Measurements from ENCODE around the gene OSBPL2. TPM values are rescaled to one million over a fixed set of nuclear protein-coding genes. Genes with fewer than 3 reads are reported as not detected.

OSBPL2 gene
- total and polyA plus RNA-seq, 7 donors = 9.6 to 30.9 (median 22.8) TPM

GRCh38 chr20:62224113-62224855 is 14.0 kb upstream of the OSBPL2 start:
- WGBS, 3 donors = 55 to 61% (median 60%) methylated on average over 20 to 21 of the region's 21 CpGs
- peaks cover 9% of the 10 kb centered on the region for H3K4me1 ChIP-seq
- intact Hi-C loops (cut with DNase I) = no loop called here
- peaks cover 0 to 47% (median 13%) of the 10 kb centered on the region in 3 donors for H3K27me3 ChIP-seq (ENCODE audit: insufficient read depth in 3 of 3, low read length in 2 of 3)
- H3K9me3 ChIP-seq = no peaks in the 10 kb centered on the region
- TF ChIP-seq, protein P1, sequence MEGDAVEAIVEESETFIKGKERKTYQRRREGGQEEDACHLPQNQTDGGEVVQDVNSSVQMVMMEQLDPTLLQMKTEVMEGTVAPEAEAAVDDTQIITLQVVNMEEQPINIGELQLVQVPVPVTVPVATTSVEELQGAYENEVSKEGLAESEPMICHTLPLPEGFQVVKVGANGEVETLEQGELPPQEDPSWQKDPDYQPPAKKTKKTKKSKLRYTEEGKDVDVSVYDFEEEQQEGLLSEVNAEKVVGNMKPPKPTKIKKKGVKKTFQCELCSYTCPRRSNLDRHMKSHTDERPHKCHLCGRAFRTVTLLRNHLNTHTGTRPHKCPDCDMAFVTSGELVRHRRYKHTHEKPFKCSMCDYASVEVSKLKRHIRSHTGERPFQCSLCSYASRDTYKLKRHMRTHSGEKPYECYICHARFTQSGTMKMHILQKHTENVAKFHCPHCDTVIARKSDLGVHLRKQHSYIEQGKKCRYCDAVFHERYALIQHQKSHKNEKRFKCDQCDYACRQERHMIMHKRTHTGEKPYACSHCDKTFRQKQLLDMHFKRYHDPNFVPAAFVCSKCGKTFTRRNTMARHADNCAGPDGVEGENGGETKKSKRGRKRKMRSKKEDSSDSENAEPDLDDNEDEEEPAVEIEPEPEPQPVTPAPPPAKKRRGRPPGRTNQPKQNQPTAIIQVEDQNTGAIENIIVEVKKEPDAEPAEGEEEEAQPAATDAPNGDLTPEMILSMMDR (IDR thresholded peaks at IDR 0.05) = no peak
- H3K4me3 ChIP-seq = no peak overlapping the region
- no peak overlapping the region for H3K27ac ChIP-seq
- ATAC-seq (no peak), DNase-seq (no peak)
- H3K36me3 ChIP-seq (ENCODE audit: insufficient read depth in 1 of 2, low read depth in 1 of 2) = no peaks in the 10 kb centered on the region

DNA sequence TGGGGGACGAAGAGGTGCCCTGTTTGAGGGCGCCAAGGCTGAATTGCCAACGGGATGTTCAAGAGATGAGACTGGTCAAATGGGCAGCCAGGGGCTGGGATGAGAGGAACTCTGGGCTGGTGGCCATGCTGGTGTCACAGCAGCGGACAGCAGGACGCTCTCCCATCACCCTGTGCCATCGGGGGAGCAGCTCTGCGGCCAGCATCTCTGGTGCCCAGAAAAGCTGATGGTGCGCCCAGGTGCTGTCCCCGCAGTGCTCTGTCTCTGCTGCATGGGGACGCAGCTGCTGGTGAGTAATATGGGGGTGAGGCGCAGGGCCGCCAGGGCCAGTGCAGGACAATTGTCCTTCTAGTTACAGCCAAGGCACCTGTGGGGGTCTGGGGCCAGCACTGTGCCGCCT is 13.3 kb upstream of the OSBPL2 start:
- peaks cover 0 to 43% (median 13%) of the 10 kb centered on the region in 3 donors for H3K27me3 ChIP-seq (ENCODE audit: insufficient read depth in 3 of 3, low read length in 2 of 3)
- intact Hi-C loops (cut with DNase I) = no loop called here
- TF ChIP-seq, protein P1 (IDR thresholded peaks at IDR 0.05) = no peak

DNA sequence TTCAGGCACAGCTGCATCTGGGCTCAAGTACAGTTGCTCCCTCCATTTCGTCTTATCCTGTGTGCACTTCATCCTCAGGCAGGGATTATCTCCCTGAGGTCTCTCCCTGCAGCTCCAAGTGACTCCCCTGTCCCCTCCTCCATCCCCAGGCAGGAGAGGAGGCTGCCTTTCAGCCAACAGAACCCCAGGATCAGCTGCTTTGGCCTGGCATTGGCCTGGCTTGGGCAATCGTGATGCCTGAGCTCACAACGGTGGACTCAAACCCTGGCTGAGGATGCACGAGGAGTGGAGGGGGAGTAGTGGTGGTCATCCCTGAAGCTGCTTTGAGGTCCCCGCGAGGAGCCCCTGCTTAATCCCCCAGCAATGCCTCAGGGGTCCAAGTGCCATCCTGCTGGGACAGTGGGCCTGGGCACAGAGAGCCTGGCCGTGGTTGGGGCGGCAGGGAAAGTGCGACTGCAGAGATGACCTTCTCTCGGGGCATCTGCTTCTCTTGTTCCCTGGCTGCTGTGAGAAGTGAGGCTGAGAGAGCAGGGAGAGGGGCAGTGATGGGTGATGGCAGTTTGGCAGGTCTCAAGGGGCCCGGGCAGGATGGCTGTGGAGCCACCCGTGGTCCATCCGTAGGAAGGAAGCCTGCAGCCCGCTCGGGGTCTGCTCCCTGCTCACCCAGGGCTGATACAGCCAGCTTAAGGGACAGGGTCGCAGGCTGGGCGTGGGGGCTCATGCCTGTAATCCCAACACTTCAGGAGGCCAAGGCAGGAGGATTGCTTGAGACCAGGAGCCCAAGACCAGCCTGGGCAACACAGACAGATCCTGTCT is 12.3 kb upstream of the OSBPL2 start:
- H3K4me1 ChIP-seq = no peaks in the 10 kb centered on the region
- no peak for ATAC-seq
- TF ChIP-seq, protein P1 (IDR thresholded peaks at IDR 0.05) = no peak
- WGBS, 3 donors = 74 to 75% (median 75%) methylated on average over 16 to 17 of the region's 17 CpGs
- H3K27me3 ChIP-seq (ENCODE audit: insufficient read depth in 3 of 3, low read length in 2 of 3) = peaks cover 0 to 35% (median 13%) of the 10 kb centered on the region in 3 donors
- H3K4me3 ChIP-seq = no peak overlapping the region
- intact Hi-C loops (cut with DNase I) = no loop called here
- no peak for DNase-seq
- H3K36me3 ChIP-seq (ENCODE audit: insufficient read depth in 1 of 2, low read depth in 1 of 2) = no peaks in the 10 kb centered on the region
- H3K27ac ChIP-seq = no peak overlapping the region
- H3K9me3 ChIP-seq = no peaks in the 10 kb centered on the region

More for the DNA sequence above, 13.3 kb upstream of the OSBPL2 start:
- ATAC-seq (no peak), DNase-seq (no peak)
- 80 to 88% (median 82%) methylated on average over 13 of the region's 13 CpGs for WGBS, 3 donors
- peaks cover 6% of the 10 kb centered on the region for H3K4me1 ChIP-seq
- H3K36me3 ChIP-seq (ENCODE audit: insufficient read depth in 1 of 2, low read depth in 1 of 2) = no peaks in the 10 kb centered on the region
- H3K9me3 ChIP-seq = no peaks in the 10 kb centered on the region
- no peak overlapping the region for H3K27ac ChIP-seq
- no peak overlapping the region for H3K4me3 ChIP-seq

DNA sequence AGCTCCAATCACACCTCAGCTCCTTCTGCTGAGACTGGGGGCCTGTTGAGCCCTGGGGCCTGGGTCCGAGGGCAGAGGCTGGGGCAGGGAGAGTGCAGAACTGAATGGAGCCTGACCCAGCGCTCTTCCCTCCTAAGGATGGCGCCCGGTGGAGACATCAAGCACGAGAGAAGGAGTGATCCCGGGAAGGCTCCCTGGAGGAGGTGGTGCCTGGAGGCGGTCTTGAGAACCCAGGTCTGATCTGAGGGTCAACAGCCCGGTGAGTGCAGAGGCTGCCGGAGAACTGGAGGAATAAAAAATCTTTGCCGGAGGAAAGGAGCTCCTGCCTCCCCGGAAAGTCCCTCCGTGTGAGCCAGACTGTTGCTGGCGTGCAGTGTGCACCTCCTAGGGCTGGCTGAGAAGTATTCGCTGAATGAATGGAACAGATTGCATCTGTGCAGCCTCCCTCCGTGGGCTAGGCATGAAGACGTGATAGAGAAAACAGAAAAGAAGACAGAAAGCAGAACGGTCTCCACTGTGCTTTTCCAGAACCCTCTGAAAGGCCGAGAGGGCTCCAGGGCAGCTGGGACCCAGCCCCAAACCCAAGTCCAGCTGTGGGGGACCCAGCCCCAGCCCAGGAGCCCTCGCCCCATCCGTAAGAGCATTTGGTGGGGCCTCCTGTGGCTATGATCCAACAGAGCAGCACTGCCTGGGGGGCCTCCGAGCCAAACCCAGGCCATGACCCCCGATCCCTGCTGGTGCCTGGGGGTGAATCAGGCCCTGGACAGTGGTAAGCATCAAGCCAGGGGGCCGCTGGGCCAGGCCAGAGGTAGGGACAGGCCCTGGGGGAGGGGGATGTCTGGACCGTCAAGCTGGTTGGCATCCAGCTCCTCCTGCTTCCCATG is 11.4 kb upstream of the OSBPL2 start:
- H3K9me3 ChIP-seq = no peaks in the 10 kb centered on the region
- TF ChIP-seq, protein P1 (IDR thresholded peaks at IDR 0.05) = no peak
- no peak overlapping the region for H3K27ac ChIP-seq
- intact Hi-C loops (cut with DNase I) = no loop called here
- DNase-seq = no peak
- H3K4me3 ChIP-seq = no peak overlapping the region
- WGBS, 3 donors = 57 to 65% (median 58%) methylated on average over 22 to 24 of the region's 24 CpGs
- peaks cover 0 to 25% (median 7%) of the 10 kb centered on the region in 3 donors for H3K27me3 ChIP-seq (ENCODE audit: insufficient read depth in 3 of 3, low read length in 2 of 3)
- no peak for ATAC-seq
- no peaks in the 10 kb centered on the region for H3K36me3 ChIP-seq (ENCODE audit: insufficient read depth in 1 of 2, low read depth in 1 of 2)
- H3K4me1 ChIP-seq = no peaks in the 10 kb centered on the region

All from psoas muscle (tissue), 8 donors.